ENCODE data around the gene KCNC1.

KCNC1 gene

DNA sequence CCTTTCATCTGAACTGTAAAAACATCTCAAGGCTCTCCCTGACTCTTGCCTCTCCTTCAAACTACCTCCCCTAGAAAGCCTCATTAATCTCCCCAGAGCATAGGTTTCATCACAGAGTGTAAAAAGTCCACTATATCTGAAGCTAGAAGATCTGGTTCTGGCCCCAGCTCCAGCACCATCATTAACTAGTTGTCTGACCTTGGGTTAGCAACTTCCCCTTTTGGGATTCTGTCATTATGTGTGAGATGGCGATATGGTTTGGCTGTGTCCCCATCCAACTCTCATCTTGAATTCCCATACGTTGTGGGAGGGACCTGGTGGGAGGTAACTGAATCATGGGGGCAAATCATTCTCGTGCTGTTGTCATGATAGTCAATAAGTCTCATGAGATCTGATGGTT, 97.3 kb downstream of the KCNC1 start:
- DNase-seq: no peak

Measured in NCI-H69 (cell line).